Esophagus muscularis mucosa (tissue), 4 donors: ENCODE data around the gene GSTT4. TPM values are rescaled to one million over a fixed set of nuclear protein-coding genes. Genes with fewer than 3 reads are reported as not detected.

Experiments used
- DNase-seq: peaks from one replicate; pipeline ENCODE4 v3.0.0-alpha.2; 2017; ENCODE audit errors: extremely low spot score
- H3K27ac ChIP-seq, 4 donors: fragments of 200-600 bp; sonication (generic); replicated peaks in 1 of 4; 1 replicate in 3 of 4; 2 replicates in 1 of 4; pipeline ENCODE4 v1.5.1; 2016 to 2019; ENCODE audit warnings: mild to moderate bottlenecking in 1 of 4
- H3K27me3 ChIP-seq, 4 donors: fragments of 200-600 bp; sonication (generic); one replicate each; pipeline versions ENCODE4 v1.5.1 to v1.6.0; 2016 to 2019
- H3K36me3 ChIP-seq, 4 donors: fragments of 200-600 bp; sonication (generic); one replicate each; pipeline ENCODE4 v1.5.1; 2016 to 2019
- H3K4me1 ChIP-seq, 4 donors: fragments of 200-600 bp; sonication (generic); one replicate each; pipeline ENCODE4 v1.5.1; 2016 to 2019
- H3K4me3 ChIP-seq, 4 donors: fragments of 200-600 bp; sonication (generic); 1 replicate in 2 of 4; 2 replicates in 2 of 4; pipeline ENCODE4 v1.5.1; 2016 to 2019; ENCODE audit warnings: mild to moderate bottlenecking in 4 of 4, moderate library complexity in 1 of 4
- H3K9me3 ChIP-seq, 4 donors: fragments of 200-600 bp; sonication (generic); 1 replicate in 3 of 4; 2 replicates in 1 of 4; pipeline ENCODE4 v1.5.1; 2016 to 2019
- CTCF ChIP-seq, 3 experiments: fragments of 200-600 bp in 2 of 3; fragments of 450-650 bp in 1 of 3; sonication (generic) in 2 of 3; IDR thresholded peaks; one replicate each; pipeline ENCODE4 v1.5.1; 2017 to 2019; ENCODE audit warnings: antibody characterized with exemption in 3 of 3, mild to moderate bottlenecking in 2 of 3, moderate library complexity in 1 of 3
- EP300 ChIP-seq: sonication (generic); formaldehyde crosslinking; IDR thresholded peaks from one replicate; pipeline ENCODE4 v1.6.1; 2017; ENCODE audit warnings: antibody characterized with exemption
- POLR2A ChIP-seq: fragments of 450-650 bp; IDR thresholded peaks from one replicate; pipeline ENCODE4 v1.6.1; 2017; ENCODE audit warnings: antibody characterized with exemption, moderate library complexity, mild to moderate bottlenecking, low read depth
- POLR2AphosphoS5 ChIP-seq, 2 donors: sonication (generic); formaldehyde crosslinking; IDR thresholded peaks; one replicate each; pipeline ENCODE4 v1.6.1; 2017; ENCODE audit warnings: antibody characterized with exemption in 2 of 2
- WGBS: methylation state at CpG from one replicate; pipeline ENCODE4 v1.1.5; 2018; 5-methylcytosine and 5-hydroxymethylcytosine counted together
- intact Hi-C: fragments of 100-400 bp; cut with DNase I; formaldehyde crosslinking; loops from one replicate; pipeline ENCODE4 v1.15.1; 2023
- total RNA-seq, 4 donors: library from RNA; depleted of rRNA; stranded (reverse); fragments of >200 nt; gene quantifications; one replicate each; pipeline versions ENCODE4 v1.1.0 to v1.2.1, GENCODE V29; 2016

The GSTT4 gene
- total RNA-seq, 4 donors from 2014 or later = not detected

GRCh38 chr22:24006914-24007214, 1.6 kb upstream of the GSTT4 start:
- intact Hi-C loops = no loop called here
- Histone ChIP-seq H3K9me3 (no peaks in the 10 kb centered on the region), H3K27ac (no peak overlapping the region), H3K36me3 (no peaks in the 10 kb centered on the region), H3K27me3 (no peaks in the 10 kb centered on the region), H3K4me1 (peaks cover 8 to 24% (median 17%) of the 10 kb centered on the region in 4 donors), H3K4me3 (no peak overlapping the region)
- WGBS = 90% methylated on average over 6 of the region's 6 CpGs
- DNase-seq = no peak
- TF ChIP-seq POLR2AphosphoS5 (IDR thresholded peaks at IDR 0.05) (no peak), CTCF (IDR thresholded peaks at IDR 0.05) (no peak), EP300 (no peak), POLR2A (no peak)

GRCh38 chr22:24006207-24006913, 1.1 kb upstream of the GSTT4 start:
- Histone ChIP-seq H3K4me3 (no peak overlapping the region), H3K27me3 (no peaks in the 10 kb centered on the region), H3K36me3 (no peaks in the 10 kb centered on the region), H3K27ac (no peak overlapping the region), H3K9me3 (no peaks in the 10 kb centered on the region), H3K4me1 (peaks cover 8 to 18% (median 14%) of the 10 kb centered on the region in 4 donors)
- intact Hi-C loops = no loop called here
- TF ChIP-seq POLR2A = no peak
- TF ChIP-seq EP300 = no peak
- no peak for TF ChIP-seq CTCF (IDR thresholded peaks at IDR 0.05)
- TF ChIP-seq POLR2AphosphoS5 (IDR thresholded peaks at IDR 0.05) = no peak
- DNase-seq = no peak
- 71% methylated on average over 10 of the region's 10 CpGs for WGBS

- Histone ChIP-seq H3K4me3 (no peak overlapping the region), H3K36me3 (no peaks in the 10 kb centered on the region), H3K4me1 (peaks cover 8 to 12% (median 11%) of the 10 kb centered on the region in 4 donors), H3K27me3 (no peaks in the 10 kb centered on the region), H3K9me3 (no peaks in the 10 kb centered on the region), H3K27ac (no peak overlapping the region)
- WGBS = 85% methylated on average over 9 of the region's 9 CpGs
- no peak for DNase-seq
- intact Hi-C loops = no loop called here
- TF ChIP-seq EP300 (no peak), POLR2AphosphoS5 (IDR thresholded peaks at IDR 0.05) (no peak), POLR2A (no peak), CTCF (IDR thresholded peaks at IDR 0.05) (no peak)
These were observed 1.4 kb downstream of the GSTT4 start for GRCh38 chr22:24003887-24004286.

- no peak for DNase-seq
- Histone ChIP-seq H3K9me3 (no peaks in the 10 kb centered on the region), H3K27ac (no peak overlapping the region), H3K4me1 (peaks cover 8 to 12% (median 11%) of the 10 kb centered on the region in 4 donors), H3K4me3 (no peak overlapping the region), H3K27me3 (no peaks in the 10 kb centered on the region), H3K36me3 (no peaks in the 10 kb centered on the region)
- TF ChIP-seq EP300 (no peak), POLR2A (no peak), CTCF (IDR thresholded peaks at IDR 0.05) (no peak), POLR2AphosphoS5 (IDR thresholded peaks at IDR 0.05) (no peak)
- WGBS = 79% methylated on average over 5 of the region's 5 CpGs
- intact Hi-C loops = no loop called here
These were observed 2.4 kb downstream of the GSTT4 start for GRCh38 chr22:24002851-24003250.

- H3K9me3 ChIP-seq = no peaks in the 10 kb centered on the region
- 82% methylated on average over 10 of the region's 10 CpGs for WGBS
- DNase-seq = no peak
- TF ChIP-seq EP300 (no peak), POLR2AphosphoS5 (IDR thresholded peaks at IDR 0.05) (no peak), CTCF (IDR thresholded peaks at IDR 0.05) (no peak), POLR2A (no peak)
- no peak overlapping the region for H3K4me3 ChIP-seq
- peaks cover 8 to 12% (median 11%) of the 10 kb centered on the region in 4 donors for H3K4me1 ChIP-seq
- no peaks in the 10 kb centered on the region for H3K36me3 ChIP-seq
- no peak overlapping the region for H3K27ac ChIP-seq
- no peaks in the 10 kb centered on the region for H3K27me3 ChIP-seq
- intact Hi-C loops = no loop called here
These were observed 3.0 kb downstream of the GSTT4 start for GRCh38 chr22:24002272-24002671.
